ENCODE measurements around the gene PPP1R3G. TPM values are rescaled to one million over a fixed set of nuclear protein-coding genes. Genes with fewer than 3 reads are reported as not detected.

PPP1R3G gene
- total and polyA plus RNA-seq, 2 of the 13 experiments (the other 11 are each of a cell fraction or from before 2014, with no cell fraction given), result 1.2 to 1.3 TPM

GRCh38 chr6:5119090-5119951 lies 34.2 kb downstream of the PPP1R3G start (continued):
- TF ChIP-seq ZXDC (CRISPR knock-in tag; IDR thresholded peaks at IDR 0.05) (no peak), CREM (IDR thresholded peaks at IDR 0.05) (no peak), CREM (CRISPR knock-in tag; IDR thresholded peaks at IDR 0.05) (no peak), REL (CRISPR knock-in tag; conservative IDR thresholded peaks at IDR 0.05) (no peak), ZBTB14 (CRISPR knock-in tag; IDR thresholded peaks at IDR 0.05) (no peak), ZNF577 (CRISPR knock-in tag; IDR thresholded peaks at IDR 0.05; ENCODE audit: borderline replicate concordance, low read depth) (no peak), ESRRA (CRISPR knock-in tag; IDR thresholded peaks at IDR 0.05; ENCODE audit: low read depth) (no peak), CCAR2 (optimal IDR thresholded peaks at IDR 0.05; ENCODE audit: low read depth, low read length) (no peak), ZFY (CRISPR knock-in tag; IDR thresholded peaks at IDR 0.05) (no peak), MZF1 (CRISPR knock-in tag; IDR thresholded peaks at IDR 0.05; ENCODE audit: borderline replicate concordance) (no peak)
- TF ChIP-seq, protein P1, sequence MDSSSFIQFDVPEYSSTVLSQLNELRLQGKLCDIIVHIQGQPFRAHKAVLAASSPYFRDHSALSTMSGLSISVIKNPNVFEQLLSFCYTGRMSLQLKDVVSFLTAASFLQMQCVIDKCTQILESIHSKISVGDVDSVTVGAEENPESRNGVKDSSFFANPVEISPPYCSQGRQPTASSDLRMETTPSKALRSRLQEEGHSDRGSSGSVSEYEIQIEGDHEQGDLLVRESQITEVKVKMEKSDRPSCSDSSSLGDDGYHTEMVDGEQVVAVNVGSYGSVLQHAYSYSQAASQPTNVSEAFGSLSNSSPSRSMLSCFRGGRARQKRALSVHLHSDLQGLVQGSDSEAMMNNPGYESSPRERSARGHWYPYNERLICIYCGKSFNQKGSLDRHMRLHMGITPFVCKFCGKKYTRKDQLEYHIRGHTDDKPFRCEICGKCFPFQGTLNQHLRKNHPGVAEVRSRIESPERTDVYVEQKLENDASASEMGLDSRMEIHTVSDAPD (CRISPR knock-in tag; IDR thresholded peaks at IDR 0.05), result no peak
- TF ChIP-seq, protein P2, sequence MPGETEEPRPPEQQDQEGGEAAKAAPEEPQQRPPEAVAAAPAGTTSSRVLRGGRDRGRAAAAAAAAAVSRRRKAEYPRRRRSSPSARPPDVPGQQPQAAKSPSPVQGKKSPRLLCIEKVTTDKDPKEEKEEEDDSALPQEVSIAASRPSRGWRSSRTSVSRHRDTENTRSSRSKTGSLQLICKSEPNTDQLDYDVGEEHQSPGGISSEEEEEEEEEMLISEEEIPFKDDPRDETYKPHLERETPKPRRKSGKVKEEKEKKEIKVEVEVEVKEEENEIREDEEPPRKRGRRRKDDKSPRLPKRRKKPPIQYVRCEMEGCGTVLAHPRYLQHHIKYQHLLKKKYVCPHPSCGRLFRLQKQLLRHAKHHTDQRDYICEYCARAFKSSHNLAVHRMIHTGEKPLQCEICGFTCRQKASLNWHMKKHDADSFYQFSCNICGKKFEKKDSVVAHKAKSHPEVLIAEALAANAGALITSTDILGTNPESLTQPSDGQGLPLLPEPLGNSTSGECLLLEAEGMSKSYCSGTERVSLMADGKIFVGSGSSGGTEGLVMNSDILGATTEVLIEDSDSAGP (CRISPR knock-in tag; IDR thresholded peaks at IDR 0.05; ENCODE audit: borderline replicate concordance), result no peak
- TF ChIP-seq, protein P3, sequence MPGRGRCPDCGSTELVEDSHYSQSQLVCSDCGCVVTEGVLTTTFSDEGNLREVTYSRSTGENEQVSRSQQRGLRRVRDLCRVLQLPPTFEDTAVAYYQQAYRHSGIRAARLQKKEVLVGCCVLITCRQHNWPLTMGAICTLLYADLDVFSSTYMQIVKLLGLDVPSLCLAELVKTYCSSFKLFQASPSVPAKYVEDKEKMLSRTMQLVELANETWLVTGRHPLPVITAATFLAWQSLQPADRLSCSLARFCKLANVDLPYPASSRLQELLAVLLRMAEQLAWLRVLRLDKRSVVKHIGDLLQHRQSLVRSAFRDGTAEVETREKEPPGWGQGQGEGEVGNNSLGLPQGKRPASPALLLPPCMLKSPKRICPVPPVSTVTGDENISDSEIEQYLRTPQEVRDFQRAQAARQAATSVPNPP (CRISPR knock-in tag; IDR thresholded peaks at IDR 0.05), result no peak
- TF ChIP-seq, protein P4, sequence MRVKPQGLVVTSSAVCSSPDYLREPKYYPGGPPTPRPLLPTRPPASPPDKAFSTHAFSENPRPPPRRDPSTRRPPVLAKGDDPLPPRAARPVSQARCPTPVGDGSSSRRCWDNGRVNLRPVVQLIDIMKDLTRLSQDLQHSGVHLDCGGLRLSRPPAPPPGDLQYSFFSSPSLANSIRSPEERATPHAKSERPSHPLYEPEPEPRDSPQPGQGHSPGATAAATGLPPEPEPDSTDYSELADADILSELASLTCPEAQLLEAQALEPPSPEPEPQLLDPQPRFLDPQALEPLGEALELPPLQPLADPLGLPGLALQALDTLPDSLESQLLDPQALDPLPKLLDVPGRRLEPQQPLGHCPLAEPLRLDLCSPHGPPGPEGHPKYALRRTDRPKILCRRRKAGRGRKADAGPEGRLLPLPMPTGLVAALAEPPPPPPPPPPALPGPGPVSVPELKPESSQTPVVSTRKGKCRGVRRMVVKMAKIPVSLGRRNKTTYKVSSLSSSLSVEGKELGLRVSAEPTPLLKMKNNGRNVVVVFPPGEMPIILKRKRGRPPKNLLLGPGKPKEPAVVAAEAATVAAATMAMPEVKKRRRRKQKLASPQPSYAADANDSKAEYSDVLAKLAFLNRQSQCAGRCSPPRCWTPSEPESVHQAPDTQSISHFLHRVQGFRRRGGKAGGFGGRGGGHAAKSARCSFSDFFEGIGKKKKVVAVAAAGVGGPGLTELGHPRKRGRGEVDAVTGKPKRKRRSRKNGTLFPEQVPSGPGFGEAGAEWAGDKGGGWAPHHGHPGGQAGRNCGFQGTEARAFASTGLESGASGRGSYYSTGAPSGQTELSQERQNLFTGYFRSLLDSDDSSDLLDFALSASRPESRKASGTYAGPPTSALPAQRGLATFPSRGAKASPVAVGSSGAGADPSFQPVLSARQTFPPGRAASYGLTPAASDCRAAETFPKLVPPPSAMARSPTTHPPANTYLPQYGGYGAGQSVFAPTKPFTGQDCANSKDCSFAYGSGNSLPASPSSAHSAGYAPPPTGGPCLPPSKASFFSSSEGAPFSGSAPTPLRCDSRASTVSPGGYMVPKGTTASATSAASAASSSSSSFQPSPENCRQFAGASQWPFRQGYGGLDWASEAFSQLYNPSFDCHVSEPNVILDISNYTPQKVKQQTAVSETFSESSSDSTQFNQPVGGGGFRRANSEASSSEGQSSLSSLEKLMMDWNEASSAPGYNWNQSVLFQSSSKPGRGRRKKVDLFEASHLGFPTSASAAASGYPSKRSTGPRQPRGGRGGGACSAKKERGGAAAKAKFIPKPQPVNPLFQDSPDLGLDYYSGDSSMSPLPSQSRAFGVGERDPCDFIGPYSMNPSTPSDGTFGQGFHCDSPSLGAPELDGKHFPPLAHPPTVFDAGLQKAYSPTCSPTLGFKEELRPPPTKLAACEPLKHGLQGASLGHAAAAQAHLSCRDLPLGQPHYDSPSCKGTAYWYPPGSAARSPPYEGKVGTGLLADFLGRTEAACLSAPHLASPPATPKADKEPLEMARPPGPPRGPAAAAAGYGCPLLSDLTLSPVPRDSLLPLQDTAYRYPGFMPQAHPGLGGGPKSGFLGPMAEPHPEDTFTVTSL (CRISPR knock-in tag; IDR thresholded peaks at IDR 0.05; ENCODE audit: borderline replicate concordance), result no peak
